ENCODE data around the gene PNKD.
A peak's percentile ranks its signal among the peaks of the same experiment; 100 is the strongest.

PNKD gene

DNA sequence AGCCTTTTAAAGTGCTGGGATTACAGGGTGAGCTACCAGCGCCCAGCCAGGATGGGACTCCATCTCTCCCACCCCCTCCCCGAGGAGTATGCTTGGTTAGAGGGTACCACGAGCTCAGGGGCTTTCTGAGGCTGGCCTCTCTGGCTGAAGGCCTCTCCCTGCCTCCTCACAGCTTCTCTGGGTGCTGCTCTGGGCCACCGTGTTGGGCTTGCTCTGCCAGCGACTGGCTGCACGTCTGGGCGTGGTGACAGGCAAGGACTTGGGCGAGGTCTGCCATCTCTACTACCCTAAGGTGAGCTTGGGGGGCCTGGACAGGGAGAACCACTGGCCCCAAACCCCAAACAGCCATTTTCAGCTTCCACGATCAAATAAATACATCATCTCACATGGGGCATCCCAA is 114.7 kb downstream of the PNKD start:
- DNase-seq (ENCODE audit: low spot score): no peak
- peak overlapping the region; percentile 89 for H3K27ac ChIP-seq
- ChIA-PET POLR2A (ENCODE audit: low non-redundant PET) (no interaction called here), CTCF (interaction anchor here (0.6 to 1.2 kb wide), 2 partner anchors 492 to 775 kb away, joined by 3 to 4 read pairs; no protein-coding TSS in a partner anchor)
- no peak for TF ChIP-seq CTCF (conservative IDR thresholded peaks at IDR 0.05; ENCODE audit: low read depth)

DNA sequence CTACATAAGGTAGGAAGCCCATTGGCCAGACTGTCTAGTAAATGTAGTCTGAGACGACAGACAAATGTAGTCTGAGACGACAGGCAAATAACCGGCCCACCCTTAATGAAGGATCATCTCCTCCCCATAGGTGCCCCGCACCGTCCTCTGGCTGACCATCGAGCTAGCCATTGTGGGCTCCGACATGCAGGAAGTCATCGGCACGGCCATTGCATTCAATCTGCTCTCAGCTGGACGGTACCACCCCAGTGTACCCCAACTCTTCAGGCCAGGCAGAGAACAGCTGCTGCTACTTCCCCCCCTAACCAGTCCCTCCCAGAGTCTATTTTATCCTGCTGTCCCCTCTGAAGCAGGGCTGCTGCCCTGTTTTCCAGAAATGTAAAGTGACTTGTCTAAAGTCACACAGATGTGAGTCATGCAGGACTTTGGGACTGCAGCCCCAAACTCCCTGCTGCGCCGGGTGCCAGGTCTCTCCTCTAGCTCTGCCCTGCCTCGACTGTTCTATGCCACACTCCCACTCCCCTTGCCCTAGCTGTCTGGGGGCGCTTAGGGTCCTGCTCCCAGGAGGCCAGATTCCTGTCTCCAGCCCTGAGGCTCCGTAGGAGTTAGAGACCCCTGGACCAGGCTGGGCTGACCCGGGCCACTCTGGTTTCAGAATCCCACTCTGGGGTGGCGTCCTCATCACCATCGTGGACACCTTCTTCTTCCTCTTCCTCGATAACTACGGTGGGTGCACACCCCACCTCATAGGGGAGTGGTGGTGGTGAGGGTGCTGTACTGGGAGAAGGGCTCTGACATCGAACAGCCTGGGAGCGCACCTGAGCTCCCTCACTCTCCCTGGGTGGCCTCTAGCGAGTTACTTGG is 116.4 kb downstream of the PNKD start:
- POLR2A ChIA-PET (ENCODE audit: low non-redundant PET): no interaction called here
- peak overlapping the region; percentile 89 for H3K27ac ChIP-seq
- CTCF ChIA-PET: no interaction called here
- no peak for TF ChIP-seq CTCF (conservative IDR thresholded peaks at IDR 0.05; ENCODE audit: low read depth)
- DNase-seq (ENCODE audit: low spot score): no peak

DNA sequence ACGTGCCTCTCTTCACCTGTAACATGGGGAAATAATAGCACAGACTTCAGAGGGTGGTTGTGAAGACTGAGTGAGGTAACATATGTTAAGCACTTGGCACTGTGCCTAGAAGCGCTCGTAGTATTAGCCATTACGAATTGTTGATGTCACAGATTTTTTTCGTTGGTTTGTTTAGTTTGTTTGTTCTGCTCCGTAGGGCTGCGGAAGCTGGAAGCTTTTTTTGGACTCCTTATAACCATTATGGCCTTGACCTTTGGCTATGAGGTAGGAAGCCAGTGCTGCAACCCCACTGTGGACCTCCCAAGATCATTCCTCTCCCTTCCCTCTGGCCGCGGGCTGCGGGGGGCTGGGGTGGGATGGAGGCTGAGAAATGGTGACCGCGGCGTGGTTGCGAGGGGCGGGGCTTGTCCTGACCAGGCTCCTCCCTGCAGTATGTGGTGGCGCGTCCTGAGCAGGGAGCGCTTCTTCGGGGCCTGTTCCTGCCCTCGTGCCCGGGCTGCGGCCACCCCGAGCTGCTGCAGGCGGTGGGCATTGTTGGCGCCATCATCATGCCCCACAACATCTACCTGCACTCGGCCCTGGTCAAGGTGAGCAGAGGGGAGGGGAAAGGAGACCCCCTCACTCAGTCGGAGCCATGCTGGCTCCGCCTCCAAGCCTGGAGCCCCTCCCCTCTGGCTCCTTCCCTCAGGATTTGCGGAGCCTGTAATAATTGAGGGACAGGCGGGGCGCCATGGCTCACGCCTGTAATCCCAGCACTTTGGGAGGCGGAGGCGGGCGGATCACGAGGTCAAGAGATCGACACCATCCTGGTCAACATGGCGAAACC is 117.3 kb downstream of the PNKD start:
- POLR2A ChIA-PET (ENCODE audit: low non-redundant PET): no interaction called here

GRCh38 chr2:218389333-218390150 is 119.2 kb downstream of the PNKD start:
- ChIA-PET POLR2A (ENCODE audit: low non-redundant PET) (no interaction called here), CTCF (interaction anchor here (0.6 to 1.1 kb wide), 2 partner anchors 33 to 206 kb away, joined by 3 read pairs; no protein-coding TSS in a partner anchor)
- peak overlapping the region; percentile 37; the same call in 1 of the 2 replicates for H3K27ac ChIP-seq
- TF ChIP-seq CTCF (conservative IDR thresholded peaks at IDR 0.05; ENCODE audit: low read depth): no peak
- DNase-seq (ENCODE audit: low spot score): no peak

More for the DNA sequence above, 117.3 kb downstream of the PNKD start:
- TF ChIP-seq CTCF (conservative IDR thresholded peaks at IDR 0.05; ENCODE audit: low read depth): no peak
- DNase-seq (ENCODE audit: low spot score): no peak
- H3K27ac ChIP-seq: peak overlapping the region; percentile 89
- CTCF ChIA-PET: interaction anchor here (0.7 kb wide), 1 partner anchor 299 kb away, joined by 4 read pairs; no protein-coding TSS in a partner anchor

DNA sequence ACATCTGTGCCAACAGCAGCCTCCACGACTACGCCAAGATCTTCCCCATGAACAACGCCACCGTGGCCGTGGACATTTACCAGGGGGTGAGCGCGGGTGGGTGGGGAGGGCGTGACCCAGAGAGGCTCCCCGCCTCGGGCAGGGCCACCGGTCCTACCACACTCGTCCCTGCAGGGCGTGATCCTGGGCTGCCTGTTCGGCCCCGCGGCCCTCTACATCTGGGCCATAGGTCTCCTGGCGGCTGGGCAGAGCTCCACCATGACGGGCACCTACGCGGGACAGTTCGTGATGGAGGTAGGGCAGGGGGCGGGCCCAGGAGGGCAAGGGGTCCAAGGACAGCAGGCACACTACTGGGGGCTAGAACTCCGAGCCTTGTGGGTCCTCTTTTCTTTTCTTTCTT is 120.9 kb downstream of the PNKD start:
- H3K27ac ChIP-seq: peak overlapping the region; percentile 37
- no peak for DNase-seq (ENCODE audit: low spot score)
- POLR2A ChIA-PET (ENCODE audit: low non-redundant PET): no interaction called here
- CTCF ChIA-PET: no interaction called here
- no peak for TF ChIP-seq CTCF (conservative IDR thresholded peaks at IDR 0.05; ENCODE audit: low read depth)

- peak overlapping the region; percentile 19 for H3K27ac ChIP-seq
- ChIA-PET CTCF (interaction anchor here (0.6 to 1.6 kb wide), 2 partner anchors 91 to 291 kb away, joined by 5 to 6 read pairs; no protein-coding TSS in a partner anchor), POLR2A (ENCODE audit: low non-redundant PET) (no interaction called here)
- DNase-seq (ENCODE audit: low spot score): no peak
- TF ChIP-seq CTCF (conservative IDR thresholded peaks at IDR 0.05; ENCODE audit: low read depth): no peak
Observed at GRCh38 chr2:218392459-218392858, 122.1 kb downstream of the PNKD start.

All from RWPE1 (cell line).